A549 (cell line): Measurements from ENCODE around the gene PRUNE2.

Experiments used
- CBX8 ChIP-seq: fragments of 200-600 bp; sonication (generic); IDR thresholded peaks from 2 replicates; pipeline ENCODE4 v1.6.1; 2016
- CHD2 ChIP-seq: fragments of 150-350 bp; IDR thresholded peaks from 2 replicates; pipeline ENCODE4 v1.6.1; 2014; ENCODE audit warnings: low read length; ENCODE audit not compliant: partially characterized antibody
- CTCF ChIP-seq: fragments of >200 bp; sonication (Bioruptor Twin); formaldehyde crosslinking; IDR thresholded peaks from 3 replicates; pipeline ENCODE4 v1.5.1; 2016
- ESRRA ChIP-seq: fragments of 150-350 bp; IDR thresholded peaks from 2 replicates; pipeline ENCODE4 v1.6.1; 2014; ENCODE audit warnings: mild to moderate bottlenecking, low read length, borderline replicate concordance
- MAFK ChIP-seq: fragments of 450-650 bp; IDR thresholded peaks from 2 replicates; pipeline ENCODE4 v1.6.1; 2014; ENCODE audit not compliant: partially characterized antibody
- MAX ChIP-seq: IDR thresholded peaks from 2 replicates; pipeline ENCODE4 v1.6.1; 2012
- NFE2L2 ChIP-seq: fragments of 150-350 bp; conservative IDR thresholded peaks from 2 replicates; pipeline ENCODE4 v1.6.1; 2014; ENCODE audit warnings: low read length
- PBX3 ChIP-seq: IDR thresholded peaks from 2 replicates; pipeline ENCODE4 v1.6.1; 2012
- POLR2A ChIP-seq: IDR thresholded peaks from 2 replicates; pipeline ENCODE4 v1.6.1; 2012; ENCODE audit warnings: mild to moderate bottlenecking, low read length
- RAD21 ChIP-seq, 2 experiments: fragments of >200 bp in 1 of 2; sonication (Bioruptor Twin) in 1 of 2; formaldehyde crosslinking in 1 of 2; IDR thresholded peaks in 1 of 2; conservative IDR thresholded peaks in 1 of 2; 2 replicates in 1 of 2; 3 replicates in 1 of 2; pipeline ENCODE4 v1.6.1; 2012 to 2018; ENCODE audit warnings: inconsistent platforms in 1 of 2
- REST ChIP-seq: fragments of 200-600 bp; sonication (generic); IDR thresholded peaks from 2 replicates; pipeline ENCODE4 v1.6.1; 2016; ENCODE audit warnings: antibody characterized with exemption, mild to moderate bottlenecking, moderate library complexity
- SREBF2 ChIP-seq: fragments of 450-650 bp; IDR thresholded peaks from 2 replicates; pipeline ENCODE4 v1.6.1; 2014; ENCODE audit warnings: mild to moderate bottlenecking, moderate library complexity
- TF ChIP-seq, protein P1 (sequence below): fragments of 150-350 bp; IDR thresholded peaks from 2 replicates; pipeline ENCODE4 v1.6.1; 2014; ENCODE audit warnings: low read depth, mild to moderate bottlenecking, low read length

- no peak for TF ChIP-seq CHD2
- TF ChIP-seq RAD21 (conservative IDR thresholded peaks at IDR 0.05 in 1 of 2, IDR thresholded peaks at IDR 0.05 in 1 of 2) = no peak
- TF ChIP-seq MAFK = no peak
- no peak for TF ChIP-seq POLR2A
- TF ChIP-seq REST = no peak
- no peak for TF ChIP-seq CTCF
- TF ChIP-seq PBX3 = no peak
- TF ChIP-seq ESRRA = no peak
- TF ChIP-seq CBX8 = no peak
- TF ChIP-seq SREBF2 = no peak
- TF ChIP-seq, protein P1, sequence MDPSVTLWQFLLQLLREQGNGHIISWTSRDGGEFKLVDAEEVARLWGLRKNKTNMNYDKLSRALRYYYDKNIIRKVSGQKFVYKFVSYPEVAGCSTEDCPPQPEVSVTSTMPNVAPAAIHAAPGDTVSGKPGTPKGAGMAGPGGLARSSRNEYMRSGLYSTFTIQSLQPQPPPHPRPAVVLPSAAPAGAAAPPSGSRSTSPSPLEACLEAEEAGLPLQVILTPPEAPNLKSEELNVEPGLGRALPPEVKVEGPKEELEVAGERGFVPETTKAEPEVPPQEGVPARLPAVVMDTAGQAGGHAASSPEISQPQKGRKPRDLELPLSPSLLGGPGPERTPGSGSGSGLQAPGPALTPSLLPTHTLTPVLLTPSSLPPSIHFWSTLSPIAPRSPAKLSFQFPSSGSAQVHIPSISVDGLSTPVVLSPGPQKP = no peak
- no peak for TF ChIP-seq MAX
- no peak for TF ChIP-seq NFE2L2
Observed at GRCh38 chr9:76564297-76564696, 341.6 kb downstream of the PRUNE2 start.
